NCI-H1048 (cell line): ENCODE measurements around the gene PLEKHN1.

Source experiments
- DNase-seq: peaks from one replicate; lab custom pipeline; 2025; lab: John Stamatoyannopoulos, UW

PLEKHN1 gene

GRCh38 chr1:966135-966703 is at the start of gene PLEKHN1:
Gene PLEKHN1, plus strand, starts transcription at chr1:966482. Its CDS starts 50 bp downstream, at chr1:966532.
- no peak for DNase-seq

GRCh38 chr1:917076-917459 is 49.2 kb upstream of the PLEKHN1 start:
- DNase-seq = no peak

- no peak for DNase-seq
These were observed 48.7 kb upstream of the PLEKHN1 start for GRCh38 chr1:917466-918091.

- DNase-seq = no peak
These were observed 47.9 kb upstream of the PLEKHN1 start for GRCh38 chr1:918353-918752.

- DNase-seq = no peak
These were observed 47.4 kb upstream of the PLEKHN1 start for GRCh38 chr1:918843-919242.

GRCh38 chr1:919271-919872 is 46.9 kb upstream of the PLEKHN1 start:
- DNase-seq = no peak

GRCh38 chr1:920010-920409 is 46.3 kb upstream of the PLEKHN1 start:
- no peak for DNase-seq

GRCh38 chr1:920521-920920 is 45.8 kb upstream of the PLEKHN1 start:
- no peak for DNase-seq

GRCh38 chr1:921011-921837 is 45.1 kb upstream of the PLEKHN1 start:
- peak; percentile 51 for DNase-seq

GRCh38 chr1:923131-923990 is 42.9 kb upstream of the PLEKHN1 start, which contains the start of gene SAMD11:
Gene SAMD11, plus strand, starts transcription at chr1:923923. Its CDS starts 509 bp downstream, at chr1:924432.
- DNase-seq = peak; percentile 53

GRCh38 chr1:923991-924655 is 42.2 kb upstream of the PLEKHN1 start:
- no peak for DNase-seq

- DNase-seq = no peak
These were observed 41.4 kb upstream of the PLEKHN1 start for GRCh38 chr1:924656-925560.

- no peak for DNase-seq
These were observed 40.5 kb upstream of the PLEKHN1 start for GRCh38 chr1:925561-926421.

- no peak for DNase-seq
These were observed 39.0 kb upstream of the PLEKHN1 start for GRCh38 chr1:927234-927633.

- DNase-seq = no peak
These were observed 38.5 kb upstream of the PLEKHN1 start for GRCh38 chr1:927748-928147.

- no peak for DNase-seq
These were observed 37.2 kb upstream of the PLEKHN1 start for GRCh38 chr1:928825-929661.

GRCh38 chr1:929712-930632 is 36.3 kb upstream of the PLEKHN1 start:
- DNase-seq = no peak
